Breast epithelium (tissue), 4 donors: Measurements from ENCODE around the gene MRC2. TPM values are rescaled to one million over a fixed set of nuclear protein-coding genes. Genes with fewer than 3 reads are reported as not detected.

Experiments
- DNase-seq, 2 donors: peaks; one replicate each; pipeline ENCODE4 v3.0.0-alpha.2; 2019; ENCODE audit warnings: low spot score in 2 of 2
- H3K27ac ChIP-seq, 2 donors: fragments of 200-600 bp; sonication (generic) in 1 of 2; one replicate each; pipeline ENCODE4 v1.5.1; 2016 to 2019; ENCODE audit warnings: mild to moderate bottlenecking in 1 of 2
- H3K27me3 ChIP-seq, 2 donors: fragments of 200-600 bp; sonication (generic) in 1 of 2; one replicate each; pipeline versions ENCODE4 v1.5.1 to v1.6.0; 2017 to 2019; ENCODE audit warnings: control low read depth in 1 of 2, mild to moderate bottlenecking in 1 of 2
- H3K36me3 ChIP-seq: fragments of 200-600 bp; one replicate; pipeline ENCODE4 v1.5.1; 2019
- H3K4me1 ChIP-seq, 2 donors: fragments of 200-600 bp; sonication (generic); one replicate each; pipeline ENCODE4 v1.5.1; 2016 to 2019; ENCODE audit warnings: control low read depth in 1 of 2
- H3K4me3 ChIP-seq, 3 donors: fragments of 200-600 bp; sonication (generic); 1 replicate in 2 of 3; 2 replicates in 1 of 3; pipeline ENCODE4 v1.5.1; 2016 to 2019; ENCODE audit warnings: mild to moderate bottlenecking in 3 of 3, moderate library complexity in 2 of 3
- H3K9me3 ChIP-seq, 2 donors: fragments of 200-600 bp; sonication (generic) in 1 of 2; one replicate each; pipeline ENCODE4 v1.5.1; 2016 to 2019; ENCODE audit warnings: control low read depth in 1 of 2
- POLR2A ChIP-seq: fragments of 450-650 bp; IDR thresholded peaks from one replicate; pipeline ENCODE4 v1.6.1; 2016; ENCODE audit warnings: antibody characterized with exemption, mild to moderate bottlenecking, moderate library complexity
- POLR2AphosphoS5 ChIP-seq, 3 donors: sonication (generic); formaldehyde crosslinking; IDR thresholded peaks; one replicate each; pipeline ENCODE4 v1.6.1; 2017; ENCODE audit warnings: antibody characterized with exemption in 3 of 3
- intact Hi-C: fragments of 100-400 bp; cut with DNase I; formaldehyde crosslinking; loops from one replicate; pipeline ENCODE4 v1.15.1; 2023; ENCODE audit warnings: low total_unique reads
- total RNA-seq, 3 donors: library from RNA; depleted of rRNA; stranded (reverse); fragments of >200 nt; gene quantifications; one replicate each; pipeline ENCODE4 v1.1.0, GENCODE V29; 2016
- TF ChIP-seq, protein P1 (sequence below), 3 donors: fragments of 450-650 bp; IDR thresholded peaks; one replicate each; pipeline ENCODE4 v1.5.1; 2016 to 2017; ENCODE audit warnings: antibody characterized with exemption in 3 of 3, mild to moderate bottlenecking in 3 of 3, moderate library complexity in 3 of 3

MRC2 gene
- total RNA-seq, 3 donors from 2014 or later = 28.4 to 40.2 (median 37.4) TPM

DNA sequence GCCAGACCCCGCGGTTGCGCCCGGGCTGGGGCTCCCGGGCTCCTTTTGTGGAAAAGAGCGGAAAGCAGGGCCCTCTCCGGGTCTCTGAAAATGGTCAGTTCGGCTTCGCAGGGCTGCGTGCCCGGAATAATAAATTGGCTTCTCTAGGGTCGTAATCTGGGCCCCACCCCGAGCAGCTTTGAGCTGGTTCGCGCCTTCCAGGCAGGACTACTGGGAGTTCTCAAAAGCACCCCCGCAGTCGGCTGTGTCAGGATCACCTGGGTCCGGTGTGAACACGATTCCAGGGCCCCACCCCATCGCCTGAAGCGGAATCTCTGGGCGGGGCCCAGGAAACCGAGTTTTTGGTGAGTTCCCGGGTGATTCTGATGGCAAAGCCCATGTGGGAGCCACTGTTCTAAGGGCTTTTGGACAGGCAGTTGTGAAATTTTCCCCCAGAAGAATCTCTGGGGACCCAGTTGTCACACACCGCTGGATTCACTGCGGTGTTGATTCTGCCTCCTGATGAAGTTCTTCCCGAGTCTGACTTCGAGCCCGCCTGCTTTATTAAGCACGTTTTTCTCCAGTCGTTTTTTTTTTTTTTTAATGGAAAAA is 77.0 kb downstream of the MRC2 start:
- H3K9me3 ChIP-seq = no peaks in the 10 kb centered on the region
- no peaks in the 10 kb centered on the region for H3K27me3 ChIP-seq
- peak overlapping the region; percentile 76 to 89 for H3K27ac ChIP-seq
- H3K4me1 ChIP-seq = peaks cover 0 to 8% of the 10 kb centered on the region in 2 donors
- TF ChIP-seq, protein P1, sequence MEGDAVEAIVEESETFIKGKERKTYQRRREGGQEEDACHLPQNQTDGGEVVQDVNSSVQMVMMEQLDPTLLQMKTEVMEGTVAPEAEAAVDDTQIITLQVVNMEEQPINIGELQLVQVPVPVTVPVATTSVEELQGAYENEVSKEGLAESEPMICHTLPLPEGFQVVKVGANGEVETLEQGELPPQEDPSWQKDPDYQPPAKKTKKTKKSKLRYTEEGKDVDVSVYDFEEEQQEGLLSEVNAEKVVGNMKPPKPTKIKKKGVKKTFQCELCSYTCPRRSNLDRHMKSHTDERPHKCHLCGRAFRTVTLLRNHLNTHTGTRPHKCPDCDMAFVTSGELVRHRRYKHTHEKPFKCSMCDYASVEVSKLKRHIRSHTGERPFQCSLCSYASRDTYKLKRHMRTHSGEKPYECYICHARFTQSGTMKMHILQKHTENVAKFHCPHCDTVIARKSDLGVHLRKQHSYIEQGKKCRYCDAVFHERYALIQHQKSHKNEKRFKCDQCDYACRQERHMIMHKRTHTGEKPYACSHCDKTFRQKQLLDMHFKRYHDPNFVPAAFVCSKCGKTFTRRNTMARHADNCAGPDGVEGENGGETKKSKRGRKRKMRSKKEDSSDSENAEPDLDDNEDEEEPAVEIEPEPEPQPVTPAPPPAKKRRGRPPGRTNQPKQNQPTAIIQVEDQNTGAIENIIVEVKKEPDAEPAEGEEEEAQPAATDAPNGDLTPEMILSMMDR (IDR thresholded peaks at IDR 0.05) = no peak
- TF ChIP-seq POLR2AphosphoS5 (IDR thresholded peaks at IDR 0.05) = no peak
- TF ChIP-seq POLR2A = no peak
- no peaks in the 10 kb centered on the region for H3K36me3 ChIP-seq
- peak in 1 of 2 donors; percentile 56 for DNase-seq
- intact Hi-C loops = no loop called here
- H3K4me3 ChIP-seq = peak overlapping the region; percentile 57 to 98 (median 76)

DNA sequence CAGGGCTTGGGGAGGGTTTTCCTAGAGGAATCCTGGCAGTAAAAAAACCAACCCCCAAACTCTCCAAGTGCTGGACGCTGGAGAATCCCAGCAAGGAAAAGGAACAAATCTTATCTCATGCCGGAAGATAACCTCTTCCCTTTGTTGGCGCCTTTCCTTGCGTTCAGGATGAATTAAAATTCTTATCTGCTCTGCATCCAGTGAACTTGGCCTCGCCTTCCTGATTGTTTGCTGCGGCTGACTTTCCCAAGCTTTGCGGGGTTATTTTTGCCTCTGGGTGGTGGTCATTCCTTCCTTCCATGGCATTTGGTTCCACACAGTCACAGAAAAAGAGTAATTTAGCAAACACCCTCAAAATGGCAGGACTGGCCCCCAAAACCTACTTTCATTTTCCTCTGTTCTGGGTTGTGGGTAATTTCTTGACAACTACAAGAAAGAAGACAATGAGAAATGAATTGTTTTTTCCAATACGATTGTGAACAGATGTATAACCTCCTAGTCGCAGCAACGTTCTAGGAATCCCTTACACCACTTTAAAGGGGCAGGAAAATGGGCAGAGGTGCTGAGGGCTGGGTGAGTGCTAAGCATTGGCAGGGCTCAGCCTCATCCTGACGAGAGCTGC is 77.8 kb downstream of the MRC2 start:
- no peak for DNase-seq
- H3K9me3 ChIP-seq = no peaks in the 10 kb centered on the region
- intact Hi-C loops = no loop called here
- TF ChIP-seq POLR2AphosphoS5 (IDR thresholded peaks at IDR 0.05) = no peak
- no peak for TF ChIP-seq POLR2A
- TF ChIP-seq, protein P1 (IDR thresholded peaks at IDR 0.05) = no peak
- H3K4me1 ChIP-seq = peaks cover 0 to 8% of the 10 kb centered on the region in 2 donors
- peak overlapping the region in 2 of 3 donors; percentile 76 to 98 for H3K4me3 ChIP-seq
- no peaks in the 10 kb centered on the region for H3K36me3 ChIP-seq
- H3K27ac ChIP-seq = peak overlapping the region; percentile 76 to 89
- no peaks in the 10 kb centered on the region for H3K27me3 ChIP-seq

DNA sequence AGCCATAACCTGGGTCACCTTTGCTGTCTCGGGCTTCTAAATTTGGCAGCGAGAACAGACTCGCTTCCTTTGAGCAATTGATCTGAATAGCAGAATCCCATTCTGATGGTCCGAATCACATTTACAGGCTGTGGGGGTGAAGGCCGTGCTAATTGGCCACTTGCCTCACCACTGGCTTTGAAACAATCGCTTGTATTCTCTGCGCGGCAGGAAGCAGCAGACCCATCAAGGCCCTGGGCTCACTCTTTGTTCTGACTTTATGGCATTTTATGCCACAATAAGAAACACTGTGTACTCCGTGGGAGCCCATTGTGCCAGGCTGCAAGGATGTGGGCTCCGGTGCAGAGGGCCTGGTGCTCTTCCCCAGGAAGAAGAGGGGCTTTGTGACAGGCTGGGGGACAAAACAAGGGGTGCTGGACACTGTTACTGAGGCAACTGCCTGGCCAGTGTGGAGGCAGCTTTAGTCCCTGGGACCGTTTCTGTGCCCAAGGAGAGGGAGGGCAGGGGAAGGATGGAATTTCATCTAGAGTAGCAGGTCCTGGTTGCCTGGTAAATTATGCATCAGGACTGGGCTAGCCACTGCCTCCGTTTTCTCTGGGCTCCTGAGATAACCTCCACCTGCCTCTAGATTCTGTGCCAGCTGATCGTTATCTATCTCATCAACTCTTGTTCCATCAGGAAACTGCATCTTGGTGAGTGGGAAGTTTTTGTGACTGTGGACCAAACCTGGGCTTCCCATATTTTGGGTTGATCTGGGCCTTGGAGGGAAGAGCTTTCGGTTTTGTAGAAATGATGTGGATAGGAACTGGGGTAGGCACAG is 78.5 kb downstream of the MRC2 start:
- H3K27ac ChIP-seq = peak overlapping the region; percentile 58 to 89
- intact Hi-C loops = no loop called here
- H3K36me3 ChIP-seq = no peaks in the 10 kb centered on the region
- no peaks in the 10 kb centered on the region for H3K9me3 ChIP-seq
- no peak for DNase-seq
- H3K4me1 ChIP-seq = peaks cover 0 to 8% of the 10 kb centered on the region in 2 donors
- H3K27me3 ChIP-seq = no peaks in the 10 kb centered on the region
- TF ChIP-seq POLR2A (no peak), POLR2AphosphoS5 (IDR thresholded peaks at IDR 0.05) (no peak)
- TF ChIP-seq, protein P1 (IDR thresholded peaks at IDR 0.05) = no peak
- H3K4me3 ChIP-seq = peak overlapping the region in 2 of 3 donors; percentile 76 to 98

DNA sequence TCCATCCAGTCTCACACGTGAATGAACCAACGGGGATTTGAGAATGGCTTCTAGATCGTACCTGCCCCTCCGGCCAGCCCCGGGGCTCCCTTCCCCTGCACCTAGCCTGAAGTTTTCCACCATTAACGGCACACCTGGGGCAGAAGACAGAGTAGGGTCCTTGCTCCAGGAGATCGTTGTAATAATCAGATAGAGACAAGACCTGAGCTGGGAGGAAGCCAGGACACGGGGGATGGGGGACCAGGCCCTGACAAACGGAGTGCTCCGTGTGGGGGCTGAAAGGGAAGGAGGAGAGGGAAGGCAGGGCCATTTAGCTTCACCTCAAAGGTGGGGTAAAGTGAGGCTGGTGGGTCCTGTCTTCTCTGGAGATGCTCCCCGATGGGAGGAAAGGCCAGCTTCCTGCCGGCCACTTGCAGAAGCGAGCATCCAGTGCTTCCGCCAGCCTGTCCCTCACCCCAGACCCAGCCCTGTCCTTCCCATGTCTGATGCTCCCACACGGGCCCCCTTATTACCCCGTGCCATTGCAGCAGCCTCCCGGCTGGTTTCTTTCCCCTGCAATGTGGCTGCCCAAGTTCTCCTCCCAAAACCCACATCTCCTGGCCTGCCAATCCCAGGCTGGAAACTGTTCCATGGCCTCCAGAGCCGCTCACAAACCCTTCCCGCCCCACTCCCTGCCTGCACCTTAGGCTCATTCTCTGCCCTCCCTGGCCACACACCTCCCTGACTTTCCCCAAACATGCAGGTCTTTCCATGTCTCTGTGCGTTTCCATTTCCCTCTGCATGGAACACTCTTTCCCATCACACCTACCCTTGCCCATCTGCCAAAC is 79.3 kb downstream of the MRC2 start:
- peaks cover 0 to 8% of the 10 kb centered on the region in 2 donors for H3K4me1 ChIP-seq
- H3K27ac ChIP-seq = peak overlapping the region in 1 of 2 donors; percentile 89
- no peaks in the 10 kb centered on the region for H3K27me3 ChIP-seq
- intact Hi-C loops = no loop called here
- no peaks in the 10 kb centered on the region for H3K9me3 ChIP-seq
- H3K4me3 ChIP-seq = no peak overlapping the region
- no peaks in the 10 kb centered on the region for H3K36me3 ChIP-seq
- no peak for TF ChIP-seq POLR2A
- TF ChIP-seq, protein P1 (IDR thresholded peaks at IDR 0.05) = no peak
- no peak for TF ChIP-seq POLR2AphosphoS5 (IDR thresholded peaks at IDR 0.05)
- no peak for DNase-seq
